ENCODE results near the gene WDR88. TPM values are rescaled to one million over a fixed set of nuclear protein-coding genes. Genes with fewer than 3 reads are reported as not detected.
"Not testable (repeated sequence)": the region's sequence is repeated elsewhere in the genome, so short reads cannot be mapped to it uniquely, and the experiment has no call there.

Gene WDR88
- total RNA-seq, 1 donor from 2014 or later: 0.16 TPM

GRCh38 chr19:33130433-33130832 lies 1.5 kb upstream of the WDR88 start:
- DNase-seq: no peak

GRCh38 chr19:33132425-33132824 lies 511 bp downstream of the WDR88 start:
- no peak for DNase-seq

DNA sequence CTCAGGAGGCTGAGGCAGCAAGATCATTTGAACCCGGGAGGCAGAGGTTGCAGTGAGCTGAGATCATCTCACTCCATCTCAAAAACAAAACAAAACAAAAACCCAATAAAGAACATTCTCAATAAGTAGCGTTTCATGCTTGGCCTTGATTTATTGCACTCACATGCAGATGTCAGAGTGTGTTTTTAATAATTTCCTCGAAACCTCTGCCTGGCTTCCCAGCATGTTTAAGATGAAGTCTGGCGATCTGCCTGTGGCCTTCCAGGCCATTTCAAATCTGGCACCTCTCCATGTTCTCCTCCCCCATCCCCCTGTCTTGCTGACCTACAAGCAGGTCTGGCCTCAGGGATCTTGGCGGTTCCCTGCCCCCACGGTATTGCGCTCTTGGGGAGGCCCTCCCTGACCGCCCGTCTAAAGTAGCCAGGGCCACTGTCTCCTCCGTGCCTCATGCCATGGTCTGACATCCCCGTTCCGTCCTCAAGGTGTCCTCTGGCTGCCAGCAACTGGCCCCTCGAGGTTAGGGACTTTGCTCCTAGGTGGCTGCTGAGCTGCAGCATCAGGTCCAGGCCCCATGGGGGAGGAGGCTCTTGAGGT lies 1.6 kb downstream of the WDR88 start:
- no peak for DNase-seq

DNA sequence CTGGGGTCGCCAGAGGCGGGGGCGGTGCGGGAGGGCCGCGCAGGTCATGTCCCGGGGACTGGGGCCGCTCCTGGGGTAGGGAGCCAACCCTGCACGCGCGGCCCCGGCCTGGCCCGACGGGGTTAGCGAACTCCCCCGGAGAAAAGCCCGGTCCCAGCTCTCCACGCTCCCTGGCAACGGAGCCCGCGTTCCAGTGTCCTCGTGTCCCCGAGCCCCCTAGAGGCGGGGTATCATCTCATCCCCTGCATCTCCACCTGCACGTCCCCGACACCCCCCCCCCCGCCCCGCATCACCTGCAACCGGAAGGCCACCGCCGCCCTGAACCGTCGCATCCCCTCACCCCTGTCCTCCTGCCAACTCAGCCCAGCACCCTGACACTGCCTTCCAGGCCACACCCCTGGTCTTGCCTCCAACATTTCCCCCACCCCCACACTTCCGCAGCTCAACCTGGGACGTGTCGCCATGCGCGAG lies 2.7 kb downstream of the WDR88 start:
- no peak for DNase-seq

GRCh38 chr19:33139165-33139564 lies 7.3 kb downstream of the WDR88 start:
- no peak for DNase-seq

GRCh38 chr19:33143897-33144405 lies 12.0 kb downstream of the WDR88 start:
- peak; percentile 5 for DNase-seq

DNA sequence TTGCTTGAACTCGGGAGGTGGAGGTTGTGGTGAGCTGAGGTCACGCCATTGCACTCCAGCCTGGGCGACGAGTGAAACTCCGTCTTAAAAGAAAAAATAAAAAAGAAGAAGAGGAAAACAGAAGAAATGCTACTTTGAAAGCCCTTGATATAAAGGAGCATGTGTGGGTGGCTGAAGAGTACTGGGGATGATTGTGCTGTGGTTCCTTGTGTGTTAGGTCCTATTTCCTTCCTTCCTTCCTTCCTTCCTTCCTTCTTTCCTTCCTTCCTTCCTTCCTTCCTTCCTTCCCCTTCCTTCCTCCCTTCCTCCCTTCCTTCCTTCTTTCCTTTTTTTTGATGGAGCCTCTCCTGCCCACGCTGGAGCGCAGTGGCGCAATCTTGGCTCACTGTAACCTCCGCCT lies 14.3 kb downstream of the WDR88 start:
- DNase-seq: no peak

GRCh38 chr19:33147538-33147937 lies 15.6 kb downstream of the WDR88 start:
- DNase-seq: no peak

DNA sequence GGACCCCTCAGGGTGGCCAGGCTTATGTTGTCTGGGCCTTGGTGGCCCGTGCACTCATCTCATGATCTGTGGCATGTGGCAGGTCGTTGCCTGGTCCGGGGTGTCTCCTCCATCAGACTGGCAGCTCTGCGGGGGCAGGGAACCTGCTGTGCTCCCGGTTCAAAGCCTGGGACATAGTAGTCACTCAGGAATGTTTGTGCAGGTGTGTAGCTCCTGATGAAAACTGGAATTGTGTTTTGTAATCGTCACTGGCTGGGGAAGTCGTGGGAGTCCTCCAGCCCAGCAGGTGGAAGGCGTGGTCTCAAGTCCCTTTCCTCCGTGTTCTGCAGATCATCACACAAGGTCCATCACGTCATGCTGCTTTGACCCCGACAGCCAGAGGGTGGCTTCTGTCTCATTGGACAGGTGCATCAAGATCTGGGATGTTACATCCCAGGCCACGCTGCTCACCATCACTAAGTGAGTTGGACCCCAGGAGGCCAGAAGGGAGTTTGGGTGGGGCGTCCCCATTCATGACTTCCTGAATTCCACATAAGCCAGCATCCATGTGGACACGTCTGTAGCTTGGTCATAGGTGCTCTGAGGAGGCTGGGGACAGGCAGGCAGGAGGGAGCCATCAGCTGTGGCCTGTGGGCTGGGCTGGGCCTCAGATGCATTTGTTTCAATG lies 19.1 kb downstream of the WDR88 start:
- no peak for DNase-seq

DNA sequence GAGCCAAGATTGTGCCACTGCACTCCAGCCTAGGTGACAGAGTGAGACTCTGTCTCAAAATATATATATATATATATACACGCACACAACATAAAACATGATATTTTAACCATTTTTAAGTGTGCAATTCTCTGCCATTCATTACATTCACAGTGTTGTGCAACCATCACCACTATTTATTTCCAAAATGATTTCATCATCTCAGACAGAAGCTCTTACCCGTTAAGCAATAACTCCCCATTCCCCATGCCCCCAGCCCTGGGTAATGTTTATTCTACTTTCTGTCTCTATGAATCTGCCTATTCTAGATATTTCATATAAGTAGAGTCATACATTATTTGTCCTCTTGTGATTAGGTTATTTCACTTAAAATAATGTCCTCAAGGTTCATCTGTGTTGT lies 20.3 kb downstream of the WDR88 start:
- no peak for DNase-seq

DNA sequence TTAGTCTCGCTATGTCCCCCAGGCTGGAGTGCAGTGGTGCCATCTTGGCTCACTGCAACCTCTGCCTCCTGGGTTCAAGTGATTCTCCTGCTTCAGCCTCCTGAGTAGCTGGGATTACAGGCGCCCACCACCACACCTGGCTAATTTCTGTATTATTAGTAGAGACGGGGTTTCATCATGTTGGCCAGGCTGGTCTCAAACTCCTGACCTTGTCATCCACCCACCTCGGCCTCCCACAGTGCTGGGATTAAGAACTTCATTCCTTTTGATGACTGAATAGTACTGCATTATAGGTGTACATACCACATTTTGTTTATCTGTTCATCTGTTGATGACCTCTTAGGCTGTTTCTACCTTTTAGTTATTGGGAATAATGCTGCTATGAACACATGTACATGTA lies 20.7 kb downstream of the WDR88 start:
- not testable (repeated sequence) for DNase-seq

GRCh38 chr19:33154313-33154712 lies 22.4 kb downstream of the WDR88 start:
- DNase-seq: not testable (repeated sequence)

DNA sequence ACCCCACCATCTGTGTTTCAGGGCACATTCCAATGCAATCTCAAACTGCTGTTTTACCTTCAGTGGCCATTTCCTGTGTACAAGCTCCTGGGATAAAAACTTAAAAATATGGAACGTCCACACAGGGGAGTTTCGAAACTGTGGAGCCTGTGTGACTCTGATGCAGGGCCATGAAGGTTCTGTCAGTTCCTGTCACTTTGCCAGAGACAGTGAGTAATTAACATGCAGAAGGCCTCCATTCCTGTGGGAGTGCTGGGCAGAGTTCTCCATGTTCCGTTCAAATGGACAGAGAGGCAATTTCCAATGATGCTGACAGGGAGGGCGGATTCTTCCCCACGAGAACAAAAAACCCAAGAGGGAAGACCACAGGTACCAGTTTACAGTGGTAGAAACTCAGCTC lies 24.4 kb downstream of the WDR88 start:
- DNase-seq: no peak

- DNase-seq: no peak
Observed at GRCh38 chr19:33157906-33158305, 26.0 kb downstream of the WDR88 start.

- no peak for DNase-seq
Observed at GRCh38 chr19:33158365-33158764, 26.5 kb downstream of the WDR88 start.

DNA sequence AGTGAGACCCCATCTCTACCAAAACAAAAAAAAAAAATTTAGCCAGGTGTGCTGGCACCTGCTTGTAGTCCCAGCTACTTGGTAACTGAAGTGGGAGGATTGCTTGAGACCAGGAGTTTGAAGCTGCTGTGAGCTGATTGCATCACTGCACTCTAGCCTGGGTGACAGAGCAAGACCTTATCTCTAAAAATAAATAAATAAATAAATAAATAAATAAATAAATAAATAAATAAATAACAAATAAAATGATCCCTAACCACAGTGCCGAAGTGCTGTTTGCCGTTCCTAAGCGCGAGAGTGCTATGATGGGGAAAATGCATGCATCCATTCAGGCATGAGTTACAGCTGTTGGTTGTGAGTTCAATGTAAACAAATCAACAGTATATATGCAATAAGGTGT lies 27.2 kb downstream of the WDR88 start:
- DNase-seq: no peak

DNA sequence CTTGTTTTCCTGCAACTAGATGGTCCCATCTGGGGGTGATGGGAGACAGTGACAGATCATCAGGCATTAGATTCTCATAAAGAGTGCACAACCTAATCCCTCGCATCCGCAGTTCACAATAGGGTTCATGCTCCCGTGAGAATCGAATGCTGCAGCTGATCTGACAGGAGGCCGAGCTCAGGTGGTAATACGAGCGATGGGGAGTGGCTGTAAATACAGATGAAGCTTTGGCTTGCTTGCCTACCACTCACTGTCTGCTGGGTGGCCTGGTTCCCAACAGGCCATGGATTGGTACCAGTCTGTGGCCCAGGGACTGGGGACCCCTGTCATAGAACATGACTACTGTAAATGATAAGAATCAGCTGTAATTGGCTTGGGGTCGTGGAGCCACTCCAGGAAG lies 28.0 kb downstream of the WDR88 start:
- DNase-seq: no peak

DNA sequence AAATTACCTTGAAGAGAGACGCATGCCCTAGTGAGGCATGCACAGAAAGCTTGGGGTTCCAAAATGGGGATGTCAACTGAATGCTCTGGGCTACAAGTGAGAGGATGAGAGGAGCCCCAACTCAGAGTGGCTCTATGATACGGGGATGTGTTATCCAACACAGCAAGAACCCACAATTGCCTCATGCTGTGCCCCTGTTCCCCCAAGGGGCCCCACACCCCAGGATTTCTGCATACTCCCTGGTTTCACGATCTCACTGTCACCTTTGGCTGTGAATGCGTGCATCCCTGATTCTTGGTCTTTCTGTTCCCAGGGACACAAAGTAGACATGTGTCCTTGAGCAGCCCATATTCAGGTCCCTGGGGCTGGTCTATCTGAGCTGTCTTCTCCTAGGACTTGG lies 29.3 kb downstream of the WDR88 start:
- DNase-seq: no peak

- no peak for DNase-seq
Observed at GRCh38 chr19:33163481-33163880, 31.6 kb downstream of the WDR88 start.

DNA sequence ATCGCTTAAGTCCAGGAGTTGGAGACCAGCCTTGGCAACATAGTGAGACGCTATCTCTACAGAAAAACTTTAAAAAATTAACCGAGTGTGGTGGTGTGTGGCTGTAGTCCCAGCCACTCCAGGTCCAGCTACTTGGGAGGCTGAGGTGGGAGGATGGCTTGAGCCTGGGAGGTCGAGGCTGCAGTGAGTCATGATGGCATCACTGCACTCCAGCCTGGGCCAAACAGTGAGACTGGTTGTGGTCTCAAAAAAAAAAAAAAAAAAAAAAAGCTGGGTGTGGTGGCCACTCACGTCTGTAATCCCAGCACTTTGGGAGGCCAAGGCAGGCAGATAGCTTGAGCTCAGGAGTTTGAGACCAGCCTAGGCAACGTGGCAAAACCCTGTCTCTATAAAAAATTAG lies 34.1 kb downstream of the WDR88 start:
- not testable (repeated sequence) for DNase-seq

GRCh38 chr19:33167438-33167837 lies 35.5 kb downstream of the WDR88 start:
- no peak for DNase-seq

DNA sequence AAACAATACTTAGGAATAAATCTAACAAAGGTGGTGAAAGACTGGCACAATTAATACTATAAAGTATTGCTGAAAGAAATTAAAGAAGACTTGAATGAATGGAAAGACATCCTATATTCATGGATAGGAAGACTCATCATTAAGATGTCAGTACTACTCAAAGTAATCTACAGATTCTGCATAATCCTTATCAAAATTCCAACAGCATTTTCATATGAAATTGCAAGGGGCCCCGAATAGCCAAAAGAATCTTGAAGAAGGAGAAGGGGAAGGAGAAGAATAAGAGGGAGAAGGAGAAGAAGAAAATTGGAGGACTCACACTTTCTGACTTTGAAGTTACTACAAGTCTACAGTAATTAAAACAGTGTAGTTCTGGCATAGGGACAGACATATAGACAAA lies 36.6 kb downstream of the WDR88 start:
- no peak for DNase-seq

- DNase-seq: no peak
Observed at GRCh38 chr19:33171222-33171795, 39.4 kb downstream of the WDR88 start.

- no peak for DNase-seq
Observed at GRCh38 chr19:33171916-33172359, 40.0 kb downstream of the WDR88 start.

All from occipital lobe (tissue), 2 donors.